GM19025 (cell line): ENCODE data around the gene MESP1.

Experiments
- ATAC-seq: cut with Tn5 transposase; IDR thresholded peaks from one replicate; pipeline ENCODE4 v1.9.1; 2021; ENCODE audit warnings: mild to moderate bottlenecking, low read depth, moderate library complexity; ENCODE audit not compliant: unreplicated experiment

Gene MESP1

GRCh38 chr15:89760303-89761008 lies 9.4 kb upstream of the MESP1 start:
- ATAC-seq = peak; percentile 42

GRCh38 chr15:89759835-89760234 lies 8.8 kb upstream of the MESP1 start:
- no peak for ATAC-seq

DNA sequence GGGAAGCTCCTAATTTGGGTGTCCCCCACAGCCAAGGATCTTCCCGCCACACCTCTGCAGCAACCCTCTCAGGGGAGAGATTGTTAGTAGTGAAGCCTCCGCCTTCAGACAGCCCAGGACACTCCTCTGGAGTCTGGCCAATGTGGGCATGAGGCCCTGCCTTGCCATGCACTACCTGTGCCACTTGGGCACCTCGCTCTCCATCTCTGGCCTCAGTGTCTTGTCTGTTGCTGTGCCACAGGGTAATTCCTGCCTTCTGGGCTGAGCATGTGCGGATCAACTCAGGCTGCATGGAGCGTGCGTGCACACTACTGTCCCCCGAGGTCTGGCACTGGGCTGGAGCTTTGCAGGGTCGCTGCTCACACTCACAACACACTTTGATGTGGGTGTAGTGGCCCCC lies 7.9 kb upstream of the MESP1 start:
- no peak for ATAC-seq

DNA sequence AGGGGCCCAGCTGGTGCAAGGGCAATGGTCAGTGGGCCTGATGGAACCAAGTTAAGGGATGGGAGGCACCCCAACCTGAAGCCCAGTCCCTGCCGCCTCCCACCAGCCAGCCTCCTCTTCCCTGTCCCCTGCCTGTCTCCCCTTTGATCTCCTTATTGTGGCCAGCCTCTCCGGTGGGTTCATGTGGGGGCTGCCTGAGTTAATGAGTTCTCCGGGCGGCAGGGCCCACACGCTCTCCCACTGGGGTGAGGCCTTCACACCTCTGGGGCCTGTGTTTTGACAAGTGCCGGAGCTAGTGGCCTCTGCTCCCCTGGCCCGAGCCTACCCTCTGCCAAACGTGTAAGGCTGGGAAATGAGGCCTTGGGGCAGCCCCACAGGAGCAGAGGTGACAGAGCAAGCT lies 7.2 kb upstream of the MESP1 start:
- ATAC-seq = no peak

GRCh38 chr15:89756897-89757296 lies 5.8 kb upstream of the MESP1 start:
- no peak for ATAC-seq

DNA sequence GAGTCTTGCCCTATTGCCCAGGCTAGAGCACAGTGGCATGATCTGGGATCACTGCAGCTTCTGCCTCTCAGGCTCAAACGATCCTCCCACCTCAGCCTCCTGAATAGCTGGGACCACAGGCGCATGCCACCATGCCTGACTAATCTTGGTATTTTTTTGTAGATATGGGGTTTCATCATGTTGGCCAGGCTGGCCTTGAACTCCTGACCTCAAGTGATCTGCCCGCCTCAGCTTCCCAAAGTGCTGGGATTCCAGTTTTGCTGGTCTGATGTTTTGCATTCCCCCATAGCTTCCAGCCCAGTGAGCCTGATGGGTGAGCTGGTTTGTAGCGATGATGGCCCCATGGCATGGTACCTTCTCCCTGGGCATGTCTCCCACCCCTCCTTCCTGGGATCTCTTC lies 4.7 kb upstream of the MESP1 start:
- ATAC-seq = no peak

- no peak for ATAC-seq
These were observed 3.5 kb upstream of the MESP1 start for GRCh38 chr15:89754361-89755154.

GRCh38 chr15:89753855-89754254 lies 2.8 kb upstream of the MESP1 start:
- no peak for ATAC-seq

- ATAC-seq = no peak
These were observed 699 bp upstream of the MESP1 start for GRCh38 chr15:89751748-89752147.

DNA sequence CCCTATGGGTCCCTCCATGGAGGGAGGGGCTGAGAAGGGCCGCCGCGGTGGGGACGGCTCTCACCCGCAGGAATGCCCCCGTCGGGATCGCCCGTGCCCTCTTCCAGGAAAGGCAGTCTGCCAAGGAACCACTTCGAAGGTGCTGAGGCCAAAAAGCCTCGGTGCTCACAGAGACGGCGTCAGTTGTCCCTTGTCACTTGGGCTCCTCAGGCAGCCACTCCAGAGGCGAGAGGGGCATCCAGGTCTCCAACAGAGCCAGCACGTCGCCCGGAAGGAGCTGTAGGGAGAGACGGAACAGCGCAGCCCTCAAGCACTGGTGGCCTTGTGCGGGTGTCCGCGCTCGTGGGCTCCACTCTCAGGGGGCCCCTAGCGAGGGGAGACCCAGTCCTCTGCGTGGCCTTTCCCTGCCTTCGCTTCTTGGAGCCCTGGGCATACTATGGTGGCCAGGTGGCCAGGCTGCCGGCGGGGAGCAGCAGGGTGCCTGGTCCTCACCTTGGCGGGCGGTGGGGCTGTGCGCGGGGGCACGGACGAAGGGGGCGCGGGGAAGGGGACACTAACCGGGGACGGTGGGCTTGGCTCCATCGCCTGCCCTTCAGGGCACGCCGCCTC lies 994 bp downstream of the MESP1 start:
- ATAC-seq = no peak

GRCh38 chr15:89749526-89749925 lies 1.5 kb downstream of the MESP1 start:
- no peak for ATAC-seq

GRCh38 chr15:89749054-89749453 lies 2.0 kb downstream of the MESP1 start:
- no peak for ATAC-seq

GRCh38 chr15:89747708-89748682 lies 3.1 kb downstream of the MESP1 start:
- ATAC-seq = no peak

GRCh38 chr15:89746386-89746780 lies 4.7 kb downstream of the MESP1 start:
- ATAC-seq = no peak

GRCh38 chr15:89745768-89746167 lies 5.3 kb downstream of the MESP1 start:
- no peak for ATAC-seq

DNA sequence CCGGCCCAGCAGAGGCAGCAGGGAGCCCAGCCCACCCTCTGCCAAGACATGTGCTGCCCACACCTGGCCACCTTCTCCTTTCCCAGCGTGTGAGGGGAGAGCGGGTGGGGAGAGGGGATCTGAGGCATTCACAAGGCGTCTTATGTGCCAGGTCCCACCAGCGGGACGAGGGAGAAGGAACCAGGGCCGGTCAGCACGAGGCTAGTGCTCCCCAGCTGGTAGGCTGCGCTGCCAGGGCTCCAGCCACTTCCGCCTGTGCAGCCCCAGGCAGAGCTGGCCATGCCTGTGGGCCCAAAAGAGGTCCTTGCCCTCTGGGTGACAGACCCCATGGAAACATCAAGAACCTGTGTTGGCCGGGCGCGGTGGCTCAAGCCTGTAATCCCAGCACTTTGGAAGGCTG lies 5.9 kb downstream of the MESP1 start:
- no peak for ATAC-seq

DNA sequence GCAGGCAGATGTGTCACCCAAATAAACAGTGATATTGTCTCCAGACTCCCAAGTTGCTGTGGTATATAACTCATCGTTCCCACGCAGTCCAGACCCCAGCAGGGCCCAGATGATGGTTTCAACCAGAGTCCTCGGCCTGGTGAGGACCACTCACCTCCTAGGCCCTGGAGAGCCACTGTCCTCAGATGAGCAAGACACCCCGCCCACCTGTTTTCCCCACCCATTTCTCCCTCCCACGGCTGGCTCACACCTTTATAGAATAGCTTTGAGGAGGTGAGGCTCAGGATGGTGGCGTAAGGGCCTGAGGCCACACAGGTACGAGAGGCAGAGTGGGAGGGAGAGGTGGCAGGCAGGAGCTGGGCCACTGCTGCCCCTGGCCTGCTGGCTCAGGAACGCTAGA lies 7.5 kb downstream of the MESP1 start:
- no peak for ATAC-seq

DNA sequence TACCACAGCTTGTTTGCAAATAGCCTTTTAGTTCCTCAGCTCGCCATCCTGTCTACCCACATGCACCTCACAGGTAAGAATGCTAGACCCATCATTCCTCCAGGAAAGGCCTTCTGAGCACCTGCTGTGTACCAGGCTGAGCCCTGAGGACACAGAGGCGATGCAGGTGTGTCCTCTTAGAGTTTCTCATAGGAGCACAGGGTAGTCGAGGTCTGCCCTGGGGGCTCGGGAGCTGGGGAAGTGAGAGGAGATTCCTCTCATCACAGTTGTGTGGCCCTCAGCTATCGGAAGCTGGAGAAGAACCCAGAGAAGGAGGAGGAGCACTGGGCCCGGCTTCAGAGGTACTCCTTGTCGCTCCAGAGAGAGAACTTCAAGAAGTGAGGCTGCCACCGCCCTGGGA lies 8.0 kb downstream of the MESP1 start:
- ATAC-seq = no peak

GRCh38 chr15:89740137-89740536 lies 10.9 kb downstream of the MESP1 start:
- ATAC-seq = peak; percentile 76

GRCh38 chr15:89735773-89736172 lies 15.3 kb downstream of the MESP1 start:
- no peak for ATAC-seq
